WTC11 (cell line): ENCODE results near the gene ILF3. TPM values are rescaled to one million over a fixed set of nuclear protein-coding genes. Genes with fewer than 3 reads are reported as not detected.
A peak's percentile ranks its signal among the peaks of the same experiment; 100 is the strongest.

Source experiments
- ATF3 ChIP-seq: sonication (generic); formaldehyde crosslinking; conservative IDR thresholded peaks from 2 replicates; pipeline ENCODE4 v1.8.1; 2022; ENCODE audit warnings: mild to moderate bottlenecking, missing genetic modification reagents
- CBFB ChIP-seq: sonication (generic); formaldehyde crosslinking; IDR thresholded peaks from 2 replicates; pipeline ENCODE4 v1.8.1; 2022; ENCODE audit warnings: mild to moderate bottlenecking, low read depth, missing genetic modification reagents
- CREM ChIP-seq: sonication (generic); formaldehyde crosslinking; IDR thresholded peaks from 2 replicates; pipeline ENCODE4 v1.8.1; 2022; ENCODE audit warnings: mild to moderate bottlenecking, missing genetic modification reagents, moderate library complexity
- ELF4 ChIP-seq: sonication (generic); formaldehyde crosslinking; IDR thresholded peaks from 2 replicates; pipeline ENCODE4 v1.8.1; 2022; ENCODE audit warnings: low read depth, mild to moderate bottlenecking, moderate library complexity, missing genetic modification reagents
- ETV6 ChIP-seq: sonication (generic); formaldehyde crosslinking; IDR thresholded peaks from 2 replicates; pipeline ENCODE4 v1.8.1; 2022; ENCODE audit warnings: mild to moderate bottlenecking, missing genetic modification reagents
- FOXP1 ChIP-seq: sonication (generic); formaldehyde crosslinking; IDR thresholded peaks from 2 replicates; pipeline ENCODE4 v1.8.0; 2022; ENCODE audit warnings: missing genetic modification reagents, mild to moderate bottlenecking, moderate library complexity, borderline replicate concordance
- FOXP4 ChIP-seq: sonication (generic); formaldehyde crosslinking; IDR thresholded peaks from 2 replicates; pipeline ENCODE4 v1.8.0; 2022; ENCODE audit warnings: mild to moderate bottlenecking, missing genetic modification reagents
- HMGXB4 ChIP-seq: sonication (generic); formaldehyde crosslinking; IDR thresholded peaks from 2 replicates; pipeline ENCODE4 v1.8.1; 2023; ENCODE audit warnings: mild to moderate bottlenecking, moderate library complexity, missing genetic modification reagents
- JAZF1 ChIP-seq: fragments of 250-450 bp; sonication (Bioruptor Pico); IDR thresholded peaks from 2 replicates; pipeline ENCODE4 v1.9.0; 2021; ENCODE audit warnings: moderate library complexity, mild to moderate bottlenecking, inconsistent platforms
- MAX ChIP-seq: sonication (generic); formaldehyde crosslinking; IDR thresholded peaks from 2 replicates; pipeline ENCODE4 v1.8.0; 2022; ENCODE audit warnings: mild to moderate bottlenecking, missing genetic modification reagents
- MLX ChIP-seq: sonication (generic); formaldehyde crosslinking; IDR thresholded peaks from 2 replicates; pipeline ENCODE4 v1.8.1; 2023; ENCODE audit warnings: mild to moderate bottlenecking, missing genetic modification reagents, moderate library complexity
- MYBL2 ChIP-seq: sonication (generic); formaldehyde crosslinking; IDR thresholded peaks from 2 replicates; pipeline ENCODE4 v1.8.1; 2023; ENCODE audit warnings: mild to moderate bottlenecking, moderate library complexity, missing genetic modification reagents
- NFATC4 ChIP-seq: fragments of 250-450 bp; sonication (Bioruptor Pico); IDR thresholded peaks from 2 replicates; pipeline ENCODE4 v1.9.0; 2021; ENCODE audit warnings: mild to moderate bottlenecking
- NFYB ChIP-seq: sonication (generic); formaldehyde crosslinking; conservative IDR thresholded peaks from 2 replicates; pipeline ENCODE4 v1.8.0; 2022; ENCODE audit warnings: low read depth, missing genetic modification reagents
- NR1H2 ChIP-seq: sonication (generic); formaldehyde crosslinking; IDR thresholded peaks from 2 replicates; pipeline ENCODE4 v1.9.0; 2021; ENCODE audit warnings: mild to moderate bottlenecking, moderate library complexity, missing genetic modification reagents
- NR3C1 ChIP-seq: sonication (generic); formaldehyde crosslinking; conservative IDR thresholded peaks from 2 replicates; pipeline ENCODE4 v1.8.1; 2023; ENCODE audit warnings: low read depth, mild to moderate bottlenecking, missing genetic modification reagents
- PRDM15 ChIP-seq: sonication (generic); formaldehyde crosslinking; IDR thresholded peaks from 2 replicates; pipeline ENCODE4 v1.8.0; 2022; ENCODE audit warnings: missing genetic modification reagents
- SMAD3 ChIP-seq: sonication (generic); formaldehyde crosslinking; IDR thresholded peaks from 2 replicates; pipeline ENCODE4 v1.8.0; 2022; ENCODE audit warnings: missing genetic modification reagents, mild to moderate bottlenecking, borderline replicate concordance
- USF1 ChIP-seq: sonication (generic); formaldehyde crosslinking; IDR thresholded peaks from 2 replicates; pipeline ENCODE4 v1.8.0; 2022; ENCODE audit warnings: mild to moderate bottlenecking, missing genetic modification reagents
- USF2 ChIP-seq: sonication (generic); formaldehyde crosslinking; IDR thresholded peaks from 2 replicates; pipeline ENCODE4 v1.8.1; 2023; ENCODE audit warnings: mild to moderate bottlenecking, missing genetic modification reagents, moderate library complexity
- ZMAT4 ChIP-seq: fragments of 250-450 bp; sonication (Bioruptor Pico); IDR thresholded peaks from 2 replicates; pipeline ENCODE4 v1.9.0; 2021; ENCODE audit warnings: mild to moderate bottlenecking
- ZNF281 ChIP-seq: sonication (generic); formaldehyde crosslinking; IDR thresholded peaks from 2 replicates; pipeline ENCODE4 v1.8.0; 2023; ENCODE audit warnings: mild to moderate bottlenecking, missing genetic modification reagents
- ZNF317 ChIP-seq: sonication (generic); formaldehyde crosslinking; IDR thresholded peaks from 2 replicates; pipeline ENCODE4 v1.8.1; 2023; ENCODE audit warnings: low read depth, mild to moderate bottlenecking, moderate library complexity, missing genetic modification reagents, borderline replicate concordance
- ZNF416 ChIP-seq: fragments of 250-450 bp; sonication (Bioruptor Pico); IDR thresholded peaks from 2 replicates; pipeline ENCODE4 v1.9.0; 2021; ENCODE audit warnings: mild to moderate bottlenecking, inconsistent platforms
- total RNA-seq: library from RNA; stranded (reverse); gene quantifications from 3 replicates; pipeline ENCODE4 v1.2.3, GENCODE V29; 2021

ILF3 gene
- total RNA-seq, 1 experiment from 2014 or later: 659 TPM

GRCh38 chr19:10625003-10625761 is 29.0 kb upstream of the ILF3 start, which contains the start of gene SLC44A2 (continued):
- TF ChIP-seq JAZF1 (CRISPR knock-in tag) (no peak), NR1H2 (CRISPR knock-in tag) (no peak), CBFB (CRISPR knock-in tag) (0 out of 2 replicates have a peak, but pooled peaks have one; percentile 57), NFATC4 (no peak), USF2 (CRISPR knock-in tag) (peak; percentile 40; the same call in 1 of the 2 replicates), MLX (CRISPR knock-in tag) (no peak), MYBL2 (CRISPR knock-in tag) (peak; percentile 92; the same call in 1 of the 2 replicates), ZNF317 (CRISPR knock-in tag) (no peak), NFYB (CRISPR knock-in tag) (no peak), NR3C1 (CRISPR knock-in tag) (no peak), PRDM15 (CRISPR knock-in tag) (no peak), ATF3 (CRISPR knock-in tag) (no peak), FOXP1 (peak; percentile 94), ZNF281 (CRISPR knock-in tag) (peak; percentile 89), MAX (peak; percentile 81), FOXP4 (CRISPR knock-in tag) (0 out of 2 replicates have a peak, but pooled peaks have one; percentile 60), ZNF416 (CRISPR knock-in tag) (peak; percentile 5; the same call in 1 of the 2 replicates), HMGXB4 (0 out of 2 replicates have a peak, but pooled peaks have one; percentile 19), ETV6 (CRISPR knock-in tag) (peak; percentile 90), USF1 (CRISPR knock-in tag) (0 out of 2 replicates have a peak, but pooled peaks have one; percentile 42), ELF4 (CRISPR knock-in tag) (no peak; the same call in 1 of the 2 replicates), CREM (CRISPR knock-in tag) (peak; percentile 21; the same call in 1 of the 2 replicates), ZMAT4 (CRISPR knock-in tag) (peak; percentile 55; the same call in 1 of the 2 replicates), SMAD3 (CRISPR knock-in tag) (0 out of 2 replicates have a peak, but pooled peaks have one; percentile 39)
